ENCODE results near the gene AGRN.

GRCh38 chr1:1080951-1081310 is 61.0 kb downstream of the AGRN start:
- no peak for TF ChIP-seq CTCF (IDR thresholded peaks at IDR 0.05; ENCODE audit: low read depth, low read length, missing input control)
- TF ChIP-seq, protein P1, sequence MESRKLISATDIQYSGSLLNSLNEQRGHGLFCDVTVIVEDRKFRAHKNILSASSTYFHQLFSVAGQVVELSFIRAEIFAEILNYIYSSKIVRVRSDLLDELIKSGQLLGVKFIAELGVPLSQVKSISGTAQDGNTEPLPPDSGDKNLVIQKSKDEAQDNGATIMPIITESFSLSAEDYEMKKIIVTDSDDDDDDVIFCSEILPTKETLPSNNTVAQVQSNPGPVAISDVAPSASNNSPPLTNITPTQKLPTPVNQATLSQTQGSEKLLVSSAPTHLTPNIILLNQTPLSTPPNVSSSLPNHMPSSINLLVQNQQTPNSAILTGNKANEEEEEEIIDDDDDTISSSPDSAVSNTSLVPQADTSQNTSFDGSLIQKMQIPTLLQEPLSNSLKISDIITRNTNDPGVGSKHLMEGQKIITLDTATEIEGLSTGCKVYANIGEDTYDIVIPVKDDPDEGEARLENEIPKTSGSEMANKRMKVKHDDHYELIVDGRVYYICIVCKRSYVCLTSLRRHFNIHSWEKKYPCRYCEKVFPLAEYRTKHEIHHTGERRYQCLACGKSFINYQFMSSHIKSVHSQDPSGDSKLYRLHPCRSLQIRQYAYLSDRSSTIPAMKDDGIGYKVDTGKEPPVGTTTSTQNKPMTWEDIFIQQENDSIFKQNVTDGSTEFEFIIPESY (IDR thresholded peaks at IDR 0.05): no peak
- no peak for TF ChIP-seq HNF4G (IDR thresholded peaks at IDR 0.05)
- TF ChIP-seq MAX (IDR thresholded peaks at IDR 0.05): no peak
- TF ChIP-seq, protein P2, sequence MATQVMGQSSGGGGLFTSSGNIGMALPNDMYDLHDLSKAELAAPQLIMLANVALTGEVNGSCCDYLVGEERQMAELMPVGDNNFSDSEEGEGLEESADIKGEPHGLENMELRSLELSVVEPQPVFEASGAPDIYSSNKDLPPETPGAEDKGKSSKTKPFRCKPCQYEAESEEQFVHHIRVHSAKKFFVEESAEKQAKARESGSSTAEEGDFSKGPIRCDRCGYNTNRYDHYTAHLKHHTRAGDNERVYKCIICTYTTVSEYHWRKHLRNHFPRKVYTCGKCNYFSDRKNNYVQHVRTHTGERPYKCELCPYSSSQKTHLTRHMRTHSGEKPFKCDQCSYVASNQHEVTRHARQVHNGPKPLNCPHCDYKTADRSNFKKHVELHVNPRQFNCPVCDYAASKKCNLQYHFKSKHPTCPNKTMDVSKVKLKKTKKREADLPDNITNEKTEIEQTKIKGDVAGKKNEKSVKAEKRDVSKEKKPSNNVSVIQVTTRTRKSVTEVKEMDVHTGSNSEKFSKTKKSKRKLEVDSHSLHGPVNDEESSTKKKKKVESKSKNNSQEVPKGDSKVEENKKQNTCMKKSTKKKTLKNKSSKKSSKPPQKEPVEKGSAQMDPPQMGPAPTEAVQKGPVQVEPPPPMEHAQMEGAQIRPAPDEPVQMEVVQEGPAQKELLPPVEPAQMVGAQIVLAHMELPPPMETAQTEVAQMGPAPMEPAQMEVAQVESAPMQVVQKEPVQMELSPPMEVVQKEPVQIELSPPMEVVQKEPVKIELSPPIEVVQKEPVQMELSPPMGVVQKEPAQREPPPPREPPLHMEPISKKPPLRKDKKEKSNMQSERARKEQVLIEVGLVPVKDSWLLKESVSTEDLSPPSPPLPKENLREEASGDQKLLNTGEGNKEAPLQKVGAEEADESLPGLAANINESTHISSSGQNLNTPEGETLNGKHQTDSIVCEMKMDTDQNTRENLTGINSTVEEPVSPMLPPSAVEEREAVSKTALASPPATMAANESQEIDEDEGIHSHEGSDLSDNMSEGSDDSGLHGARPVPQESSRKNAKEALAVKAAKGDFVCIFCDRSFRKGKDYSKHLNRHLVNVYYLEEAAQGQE (IDR thresholded peaks at IDR 0.05): no peak
- TF ChIP-seq JUND (IDR thresholded peaks at IDR 0.05): no peak
- TF ChIP-seq TAF1 (conservative IDR thresholded peaks at IDR 0.05): no peak
- no peak for TF ChIP-seq SP1 (IDR thresholded peaks at IDR 0.05)
- no peak for TF ChIP-seq EGR1 (IDR thresholded peaks at IDR 0.05; ENCODE audit: low read depth in 2 of 2)
